SK-N-SH treated with all-trans-retinoic acid at 6 μM for 48 hours (cell line): ENCODE results near the gene PLEKHG3.

Experiments
- ATAC-seq: fragments of 200-7000 bp; cut with Tn5 transposase; 3 replicates; pipeline ENCODE4 v1.9.1; 2020; ENCODE audit warnings: mild to moderate bottlenecking, moderate library complexity
- ARNTL ChIP-seq: fragments of 450-650 bp; formaldehyde crosslinking; IDR thresholded peaks from 2 replicates; pipeline ENCODE4 v1.5.0; 2020; ENCODE audit warnings: low read depth, mild to moderate bottlenecking, moderate library complexity, borderline replicate concordance
- BACH2 ChIP-seq: fragments of 250-450 bp; sonication (Bioruptor Pico); IDR thresholded peaks from 2 replicates; pipeline ENCODE4 v1.9.0; 2021; ENCODE audit warnings: mild to moderate bottlenecking, borderline replicate concordance
- CSDC2 ChIP-seq: fragments of 250-450 bp; sonication (Bioruptor Pico); IDR thresholded peaks from 2 replicates; pipeline ENCODE4 v1.5.0; 2020; ENCODE audit warnings: mild to moderate bottlenecking, moderate library complexity
- ESRRG ChIP-seq: fragments of 250-450 bp; sonication (Bioruptor Pico); IDR thresholded peaks from 2 replicates; pipeline ENCODE4 v1.6.1; 2021; ENCODE audit warnings: mild to moderate bottlenecking
- GLIS3 ChIP-seq: fragments of 250-450 bp; sonication (Bioruptor Pico); IDR thresholded peaks from 2 replicates; pipeline ENCODE4 v1.5.0; 2020; ENCODE audit warnings: mild to moderate bottlenecking, moderate library complexity
- ISL1 ChIP-seq: fragments of 250-450 bp; sonication (Bioruptor Pico); IDR thresholded peaks from 2 replicates; pipeline ENCODE4 v2.1.2; 2022; ENCODE audit warnings: mild to moderate bottlenecking, moderate library complexity
- OSR1 ChIP-seq: fragments of 250-450 bp; sonication (Bioruptor Pico); IDR thresholded peaks from 2 replicates; pipeline ENCODE4 v1.8.0; 2022; ENCODE audit warnings: moderate library complexity, mild to moderate bottlenecking, inconsistent platforms
- PPARA ChIP-seq: fragments of 250-450 bp; sonication (Bioruptor Pico); IDR thresholded peaks from 2 replicates; pipeline ENCODE4 v1.5.0; 2020; ENCODE audit warnings: mild to moderate bottlenecking, borderline replicate concordance
- RARB ChIP-seq: fragments of 250-450 bp; sonication (Bioruptor Pico); IDR thresholded peaks from 2 replicates; pipeline ENCODE4 v1.8.0; 2021; ENCODE audit warnings: mild to moderate bottlenecking, moderate library complexity
- SNAI2 ChIP-seq: fragments of 250-450 bp; sonication (Bioruptor Pico); IDR thresholded peaks from 2 replicates; pipeline ENCODE4 v1.5.0; 2020; ENCODE audit warnings: mild to moderate bottlenecking, moderate library complexity
- TCF4 ChIP-seq: fragments of 250-450 bp; sonication (Bioruptor Pico); IDR thresholded peaks from 2 replicates; pipeline ENCODE4 v1.8.0; 2021; ENCODE audit warnings: mild to moderate bottlenecking, moderate library complexity, borderline replicate concordance
- TOX ChIP-seq: fragments of 250-450 bp; sonication (Bioruptor Pico); IDR thresholded peaks from 2 replicates; pipeline ENCODE4 v1.8.0; 2021; ENCODE audit warnings: mild to moderate bottlenecking, moderate library complexity, borderline replicate concordance
- ZC3H10 ChIP-seq: fragments of 250-450 bp; sonication (Bioruptor Pico); IDR thresholded peaks from 2 replicates; pipeline ENCODE4 v1.5.1; 2021; ENCODE audit warnings: mild to moderate bottlenecking, moderate library complexity
- ZFP3 ChIP-seq: fragments of 250-450 bp; sonication (Bioruptor Pico); IDR thresholded peaks from 2 replicates; pipeline ENCODE4 v1.5.0; 2020; ENCODE audit warnings: mild to moderate bottlenecking, moderate library complexity
- ZFP30 ChIP-seq: fragments of 450-650 bp; formaldehyde crosslinking; IDR thresholded peaks from 2 replicates; pipeline ENCODE4 v1.5.0; 2022; ENCODE audit warnings: mild to moderate bottlenecking, moderate library complexity
- ZNF8 ChIP-seq: fragments of 450-650 bp; formaldehyde crosslinking; IDR thresholded peaks from 2 replicates; pipeline ENCODE4 v1.5.0; 2020; ENCODE audit warnings: mild to moderate bottlenecking, moderate library complexity
- TF ChIP-seq, protein P1 (sequence below): fragments of 250-450 bp; sonication (Bioruptor Pico); IDR thresholded peaks from 2 replicates; pipeline ENCODE4 v1.5.0; 2020; ENCODE audit warnings: mild to moderate bottlenecking, moderate library complexity
- TF ChIP-seq, protein P2 (sequence below): fragments of 250-450 bp; sonication (Bioruptor Pico); IDR thresholded peaks from 2 replicates; pipeline ENCODE4 v1.5.1; 2021; ENCODE audit warnings: mild to moderate bottlenecking, moderate library complexity
- TF ChIP-seq, protein P3 (sequence below): fragments of 250-450 bp; sonication (Bioruptor Pico); IDR thresholded peaks from 2 replicates; pipeline ENCODE4 v1.8.0; 2021; ENCODE audit warnings: low read depth, mild to moderate bottlenecking, moderate library complexity, borderline replicate concordance
- TF ChIP-seq, protein P4 (sequence below): fragments of 250-450 bp; sonication (Bioruptor Pico); IDR thresholded peaks from 2 replicates; pipeline ENCODE4 v1.8.0; 2020; ENCODE audit warnings: mild to moderate bottlenecking, moderate library complexity, borderline replicate concordance

Gene PLEKHG3

DNA sequence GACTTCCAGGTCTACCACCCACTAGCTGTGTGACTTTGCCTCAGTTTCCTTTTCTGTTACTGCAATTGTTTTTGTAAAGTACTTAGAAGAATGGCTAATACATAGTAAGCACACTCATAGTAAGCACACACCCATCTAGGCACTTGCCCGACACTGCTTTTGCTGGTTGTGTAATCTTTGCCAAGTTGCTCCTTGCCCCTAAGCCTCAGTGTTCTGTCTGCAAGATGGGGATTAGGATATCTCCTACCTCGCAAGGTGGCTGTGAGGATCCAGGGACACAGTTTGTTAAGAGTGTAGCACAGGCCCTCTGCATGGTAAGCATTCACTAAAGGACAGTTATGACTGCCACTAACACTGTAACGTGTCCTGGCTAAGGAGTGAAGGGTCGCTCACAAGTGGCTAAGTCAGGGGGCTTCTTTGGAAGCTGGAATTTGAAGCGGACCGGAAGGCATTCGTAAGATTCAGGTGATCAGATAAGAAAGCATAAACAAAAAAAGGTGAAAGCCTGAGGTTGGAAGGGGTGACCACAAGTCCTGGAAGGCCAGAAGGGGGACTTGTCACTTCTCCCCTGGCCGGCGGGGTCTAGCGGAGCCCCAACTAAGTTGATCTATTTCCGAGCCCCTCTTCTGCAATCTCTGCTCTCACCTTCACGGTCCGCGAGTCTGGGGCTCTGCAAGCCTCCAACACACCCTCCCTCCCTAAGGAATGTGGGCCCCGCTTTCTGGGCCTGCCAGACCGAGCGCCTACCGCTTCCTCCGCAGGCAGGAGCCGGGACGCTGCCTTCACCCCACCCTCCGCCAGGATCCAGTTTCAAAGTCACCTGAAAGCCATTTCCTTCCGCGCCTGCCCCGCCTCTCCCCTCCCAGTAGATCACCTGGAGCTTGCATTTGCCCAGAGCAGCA lies 1.5 kb upstream of the PLEKHG3 start:
- TF ChIP-seq GLIS3 (CRISPR knock-in tag): no peak
- TF ChIP-seq, protein P1, sequence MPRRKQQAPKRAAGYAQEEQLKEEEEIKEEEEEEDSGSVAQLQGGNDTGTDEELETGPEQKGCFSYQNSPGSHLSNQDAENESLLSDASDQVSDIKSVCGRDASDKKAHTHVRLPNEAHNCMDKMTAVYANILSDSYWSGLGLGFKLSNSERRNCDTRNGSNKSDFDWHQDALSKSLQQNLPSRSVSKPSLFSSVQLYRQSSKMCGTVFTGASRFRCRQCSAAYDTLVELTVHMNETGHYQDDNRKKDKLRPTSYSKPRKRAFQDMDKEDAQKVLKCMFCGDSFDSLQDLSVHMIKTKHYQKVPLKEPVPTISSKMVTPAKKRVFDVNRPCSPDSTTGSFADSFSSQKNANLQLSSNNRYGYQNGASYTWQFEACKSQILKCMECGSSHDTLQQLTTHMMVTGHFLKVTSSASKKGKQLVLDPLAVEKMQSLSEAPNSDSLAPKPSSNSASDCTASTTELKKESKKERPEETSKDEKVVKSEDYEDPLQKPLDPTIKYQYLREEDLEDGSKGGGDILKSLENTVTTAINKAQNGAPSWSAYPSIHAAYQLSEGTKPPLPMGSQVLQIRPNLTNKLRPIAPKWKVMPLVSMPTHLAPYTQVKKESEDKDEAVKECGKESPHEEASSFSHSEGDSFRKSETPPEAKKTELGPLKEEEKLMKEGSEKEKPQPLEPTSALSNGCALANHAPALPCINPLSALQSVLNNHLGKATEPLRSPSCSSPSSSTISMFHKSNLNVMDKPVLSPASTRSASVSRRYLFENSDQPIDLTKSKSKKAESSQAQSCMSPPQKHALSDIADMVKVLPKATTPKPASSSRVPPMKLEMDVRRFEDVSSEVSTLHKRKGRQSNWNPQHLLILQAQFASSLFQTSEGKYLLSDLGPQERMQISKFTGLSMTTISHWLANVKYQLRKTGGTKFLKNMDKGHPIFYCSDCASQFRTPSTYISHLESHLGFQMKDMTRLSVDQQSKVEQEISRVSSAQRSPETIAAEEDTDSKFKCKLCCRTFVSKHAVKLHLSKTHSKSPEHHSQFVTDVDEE: no peak
- no peak for TF ChIP-seq ISL1 (CRISPR knock-in tag)
- no peak for TF ChIP-seq BACH2
- TF ChIP-seq, protein P2, sequence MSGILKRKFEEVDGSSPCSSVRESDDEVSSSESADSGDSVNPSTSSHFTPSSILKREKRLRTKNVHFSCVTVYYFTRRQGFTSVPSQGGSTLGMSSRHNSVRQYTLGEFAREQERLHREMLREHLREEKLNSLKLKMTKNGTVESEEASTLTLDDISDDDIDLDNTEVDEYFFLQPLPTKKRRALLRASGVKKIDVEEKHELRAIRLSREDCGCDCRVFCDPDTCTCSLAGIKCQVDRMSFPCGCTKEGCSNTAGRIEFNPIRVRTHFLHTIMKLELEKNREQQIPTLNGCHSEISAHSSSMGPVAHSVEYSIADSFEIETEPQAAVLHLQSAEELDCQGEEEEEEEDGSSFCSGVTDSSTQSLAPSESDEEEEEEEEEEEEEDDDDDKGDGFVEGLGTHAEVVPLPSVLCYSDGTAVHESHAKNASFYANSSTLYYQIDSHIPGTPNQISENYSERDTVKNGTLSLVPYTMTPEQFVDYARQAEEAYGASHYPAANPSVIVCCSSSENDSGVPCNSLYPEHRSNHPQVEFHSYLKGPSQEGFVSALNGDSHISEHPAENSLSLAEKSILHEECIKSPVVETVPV (CRISPR knock-in tag): no peak
- no peak for TF ChIP-seq ZNF8
- no peak for TF ChIP-seq TOX (CRISPR knock-in tag)
- no peak for ATAC-seq

DNA sequence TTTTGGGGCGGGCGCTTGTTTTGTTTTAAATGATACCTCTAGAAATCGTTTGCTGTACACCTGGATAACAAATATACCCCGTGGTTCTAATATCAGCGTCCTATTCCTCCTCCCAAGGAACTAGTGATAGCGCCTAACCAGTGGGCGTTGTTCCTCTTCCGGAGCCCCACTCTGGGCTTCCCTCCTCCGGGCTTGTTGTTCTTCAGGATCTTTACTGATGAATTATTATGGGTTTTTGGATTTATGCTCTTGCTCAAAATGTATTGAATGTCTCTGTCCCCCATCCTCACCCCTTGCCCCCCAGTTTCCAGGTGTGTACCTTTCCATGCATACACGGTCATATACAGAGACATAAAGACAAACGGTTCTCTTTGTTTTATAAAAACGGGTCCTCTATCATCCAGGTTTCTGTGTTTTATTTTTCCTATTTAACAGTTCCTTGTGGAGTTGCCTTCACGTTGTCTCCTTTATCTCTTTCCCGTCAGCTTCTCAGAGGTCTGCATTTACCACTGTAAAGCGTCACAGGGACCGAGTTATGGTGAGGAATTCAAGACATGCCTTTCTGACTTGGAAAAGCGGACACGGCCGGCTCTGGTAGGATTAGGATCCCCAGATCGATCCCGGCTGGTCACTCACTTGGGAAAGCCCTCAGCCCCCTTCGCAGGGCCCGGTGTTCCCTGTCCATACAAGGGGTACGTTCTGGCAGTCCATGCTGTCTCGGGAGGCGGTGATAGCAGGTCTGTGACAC lies 655 bp upstream of the PLEKHG3 start:
- no peak for TF ChIP-seq ESRRG (CRISPR knock-in tag)
- no peak for TF ChIP-seq BACH2
- no peak for TF ChIP-seq TCF4 (CRISPR knock-in tag)
- TF ChIP-seq CSDC2 (CRISPR knock-in tag): no peak
- TF ChIP-seq, protein P2 (CRISPR knock-in tag): no peak
- TF ChIP-seq PPARA (CRISPR knock-in tag): no peak
- no peak for TF ChIP-seq ARNTL (CRISPR knock-in tag)
- TF ChIP-seq ZC3H10: no peak
- no peak for TF ChIP-seq SNAI2 (CRISPR knock-in tag)
- TF ChIP-seq TOX (CRISPR knock-in tag): no peak
- TF ChIP-seq OSR1 (CRISPR knock-in tag): no peak
- TF ChIP-seq, all 23 proteins: peak for 0
- no peak for ATAC-seq

DNA sequence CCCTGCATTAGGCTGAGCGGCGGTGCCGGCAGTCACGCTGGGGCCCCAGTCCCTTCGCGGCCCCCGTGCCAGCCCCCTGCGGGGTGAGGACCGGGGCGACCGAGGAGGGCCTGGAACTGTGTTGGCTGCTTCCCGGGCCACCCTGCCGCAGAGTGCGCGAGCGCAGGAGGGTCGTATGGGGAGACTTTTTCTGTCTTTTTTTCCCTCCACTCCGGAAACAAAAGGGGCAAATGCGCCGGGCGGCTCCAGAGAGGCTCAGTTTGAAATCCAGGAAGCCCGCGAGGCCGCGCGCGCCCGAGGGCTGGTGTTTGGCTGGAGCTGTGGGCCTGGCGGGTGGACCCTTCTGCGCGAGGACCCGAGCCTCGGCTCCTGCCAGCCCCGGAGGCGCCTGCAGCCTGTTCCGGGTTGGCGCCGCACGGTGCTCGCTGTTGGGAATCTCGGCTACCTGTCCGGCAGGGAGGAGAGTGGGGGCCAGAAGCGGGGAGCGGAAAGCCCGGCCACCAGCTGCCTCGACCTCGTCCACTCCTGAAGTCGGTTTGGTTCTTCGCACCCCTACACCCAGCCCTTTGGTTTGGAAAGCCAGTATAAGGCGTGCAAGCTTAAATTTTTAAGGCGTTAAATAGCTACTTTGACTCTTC lies 638 bp downstream of the PLEKHG3 start:
- peak; percentile 64 for ATAC-seq
- TF ChIP-seq RARB (no peak), ARNTL (CRISPR knock-in tag) (no peak), SNAI2 (CRISPR knock-in tag) (no peak)
- TF ChIP-seq, protein P2 (CRISPR knock-in tag): no peak

DNA sequence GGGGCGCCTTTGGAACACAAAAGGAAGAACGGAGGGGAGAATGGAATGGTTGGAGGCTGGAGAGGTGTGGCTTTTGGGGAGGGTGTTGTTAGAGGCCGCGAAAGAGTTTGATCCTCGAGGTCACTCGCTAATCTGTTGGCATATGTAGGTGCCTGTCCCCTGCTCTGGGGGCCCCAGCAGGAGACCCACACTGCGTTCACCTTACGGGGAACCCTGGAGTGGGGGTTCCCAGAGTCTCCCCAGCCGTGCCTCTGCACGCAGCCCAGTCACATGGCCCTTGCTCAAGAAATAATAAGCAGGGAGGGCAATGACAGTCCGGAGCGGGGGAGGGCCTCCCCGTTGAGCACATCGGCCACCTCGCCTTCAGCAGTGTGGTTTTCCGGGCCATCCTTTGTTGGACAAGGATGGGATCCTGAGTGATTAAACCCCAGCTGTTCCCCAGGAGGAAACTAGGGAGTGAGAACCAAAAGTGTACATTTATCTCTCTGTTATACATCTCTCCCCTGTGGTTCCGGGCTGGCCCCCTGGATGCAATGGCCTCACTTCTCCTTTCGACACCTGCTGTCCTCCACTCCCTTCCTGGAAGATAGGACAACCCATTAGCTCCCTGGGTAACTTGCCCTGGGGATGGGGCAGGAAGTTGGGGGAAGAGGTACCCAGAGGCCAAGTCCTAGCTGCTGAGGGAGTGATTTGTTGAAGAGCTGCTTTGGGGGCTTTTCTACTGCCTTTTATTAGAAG lies 1.3 kb downstream of the PLEKHG3 start:
- ATAC-seq: no peak
- no peak for TF ChIP-seq TCF4 (CRISPR knock-in tag)
- no peak for TF ChIP-seq CSDC2 (CRISPR knock-in tag)
- TF ChIP-seq TOX (CRISPR knock-in tag): no peak
- no peak for TF ChIP-seq ZNF8
- no peak for TF ChIP-seq BACH2
- no peak for TF ChIP-seq PPARA (CRISPR knock-in tag)
- no peak for TF ChIP-seq ISL1 (CRISPR knock-in tag)
- TF ChIP-seq ZFP3 (CRISPR knock-in tag): no peak
- no peak for TF ChIP-seq ZC3H10
- TF ChIP-seq, protein P3, sequence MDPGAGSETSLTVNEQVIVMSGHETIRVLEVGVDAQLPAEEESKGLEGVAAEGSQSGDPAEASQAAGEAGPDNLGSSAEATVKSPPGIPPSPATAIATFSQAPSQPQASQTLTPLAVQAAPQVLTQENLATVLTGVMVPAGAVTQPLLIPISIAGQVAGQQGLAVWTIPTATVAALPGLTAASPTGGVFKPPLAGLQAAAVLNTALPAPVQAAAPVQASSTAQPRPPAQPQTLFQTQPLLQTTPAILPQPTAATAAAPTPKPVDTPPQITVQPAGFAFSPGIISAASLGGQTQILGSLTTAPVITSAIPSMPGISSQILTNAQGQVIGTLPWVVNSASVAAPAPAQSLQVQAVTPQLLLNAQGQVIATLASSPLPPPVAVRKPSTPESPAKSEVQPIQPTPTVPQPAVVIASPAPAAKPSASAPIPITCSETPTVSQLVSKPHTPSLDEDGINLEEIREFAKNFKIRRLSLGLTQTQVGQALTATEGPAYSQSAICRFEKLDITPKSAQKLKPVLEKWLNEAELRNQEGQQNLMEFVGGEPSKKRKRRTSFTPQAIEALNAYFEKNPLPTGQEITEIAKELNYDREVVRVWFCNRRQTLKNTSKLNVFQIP (CRISPR knock-in tag): no peak
- TF ChIP-seq SNAI2 (CRISPR knock-in tag): no peak
- TF ChIP-seq RARB: no peak
- TF ChIP-seq ZFP30 (CRISPR knock-in tag): no peak
- TF ChIP-seq, protein P4, sequence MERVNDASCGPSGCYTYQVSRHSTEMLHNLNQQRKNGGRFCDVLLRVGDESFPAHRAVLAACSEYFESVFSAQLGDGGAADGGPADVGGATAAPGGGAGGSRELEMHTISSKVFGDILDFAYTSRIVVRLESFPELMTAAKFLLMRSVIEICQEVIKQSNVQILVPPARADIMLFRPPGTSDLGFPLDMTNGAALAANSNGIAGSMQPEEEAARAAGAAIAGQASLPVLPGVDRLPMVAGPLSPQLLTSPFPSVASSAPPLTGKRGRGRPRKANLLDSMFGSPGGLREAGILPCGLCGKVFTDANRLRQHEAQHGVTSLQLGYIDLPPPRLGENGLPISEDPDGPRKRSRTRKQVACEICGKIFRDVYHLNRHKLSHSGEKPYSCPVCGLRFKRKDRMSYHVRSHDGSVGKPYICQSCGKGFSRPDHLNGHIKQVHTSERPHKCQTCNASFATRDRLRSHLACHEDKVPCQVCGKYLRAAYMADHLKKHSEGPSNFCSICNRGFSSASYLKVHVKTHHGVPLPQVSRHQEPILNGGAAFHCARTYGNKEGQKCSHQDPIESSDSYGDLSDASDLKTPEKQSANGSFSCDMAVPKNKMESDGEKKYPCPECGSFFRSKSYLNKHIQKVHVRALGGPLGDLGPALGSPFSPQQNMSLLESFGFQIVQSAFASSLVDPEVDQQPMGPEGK (CRISPR knock-in tag): no peak
